C1 segment of cervical spinal cord (tissue), 14 donors: ENCODE results near the gene CALML3.

ENCODE experiments used
- DNase-seq, 14 donors: peaks; one replicate each; lab custom pipeline; 2025; lab: John Stamatoyannopoulos, UW

The CALML3 gene

GRCh38 chr10:5538892-5539651 lies 14.3 kb downstream of the CALML3 start:
- no peak for DNase-seq

DNA sequence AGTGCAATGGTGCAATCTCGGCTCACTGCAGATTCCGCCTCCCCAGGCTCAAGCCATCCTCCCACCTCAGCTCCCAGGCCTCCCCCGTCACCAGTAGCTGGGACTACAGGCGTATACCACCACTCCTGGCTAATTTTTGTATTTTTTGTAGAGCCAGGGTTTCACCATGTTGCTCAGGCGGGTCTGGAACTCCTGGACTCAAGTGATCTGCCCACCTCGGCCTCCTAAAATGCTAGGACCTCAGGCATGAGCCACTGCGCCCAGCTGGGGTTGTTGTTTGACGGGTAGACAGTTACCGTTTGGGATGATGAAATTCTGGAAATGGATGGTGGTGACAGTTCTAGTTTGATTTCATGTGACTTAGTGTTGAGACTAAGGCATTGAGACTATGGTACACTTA lies 15.3 kb downstream of the CALML3 start:
- no peak for DNase-seq

DNA sequence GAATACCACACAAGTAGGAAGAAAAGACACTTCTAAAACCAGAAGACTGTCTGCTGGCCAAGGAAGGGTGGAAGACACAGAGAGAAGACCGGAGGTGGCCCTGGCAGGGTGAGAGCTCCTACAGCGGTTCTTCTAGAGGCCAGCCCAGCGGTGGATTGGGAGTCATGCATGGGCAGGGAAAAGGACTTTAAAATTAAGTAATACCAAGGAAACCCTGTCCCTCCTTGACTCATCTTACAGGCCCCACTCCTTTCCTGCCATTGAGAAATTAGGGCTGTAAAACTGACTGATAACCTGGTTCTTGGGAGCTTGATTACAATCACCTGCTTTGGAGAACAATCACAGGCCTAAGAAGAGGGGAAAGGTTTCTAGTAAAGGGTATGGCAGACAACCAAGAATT lies 16.1 kb downstream of the CALML3 start:
- DNase-seq: no peak

GRCh38 chr10:5542100-5542499 lies 17.3 kb downstream of the CALML3 start:
- no peak for DNase-seq

DNA sequence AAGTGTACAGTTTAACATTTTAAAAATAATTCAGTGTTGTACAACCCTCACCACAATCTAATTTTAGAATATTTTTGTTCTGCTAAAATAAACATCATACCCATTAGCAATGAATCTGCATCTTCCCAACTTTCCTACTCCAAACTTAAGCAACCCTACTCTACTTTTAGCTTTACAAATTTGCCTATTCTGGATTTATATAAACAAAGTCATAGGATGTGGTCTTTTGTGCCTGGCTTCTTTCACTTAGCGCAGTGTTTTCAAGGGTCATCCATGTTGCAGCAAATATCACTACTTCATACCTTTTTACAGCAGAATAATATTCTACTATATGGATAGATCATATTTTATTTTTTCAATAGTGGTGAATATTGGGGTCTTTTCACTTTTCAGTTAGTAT lies 18.9 kb downstream of the CALML3 start:
- DNase-seq: no peak

DNA sequence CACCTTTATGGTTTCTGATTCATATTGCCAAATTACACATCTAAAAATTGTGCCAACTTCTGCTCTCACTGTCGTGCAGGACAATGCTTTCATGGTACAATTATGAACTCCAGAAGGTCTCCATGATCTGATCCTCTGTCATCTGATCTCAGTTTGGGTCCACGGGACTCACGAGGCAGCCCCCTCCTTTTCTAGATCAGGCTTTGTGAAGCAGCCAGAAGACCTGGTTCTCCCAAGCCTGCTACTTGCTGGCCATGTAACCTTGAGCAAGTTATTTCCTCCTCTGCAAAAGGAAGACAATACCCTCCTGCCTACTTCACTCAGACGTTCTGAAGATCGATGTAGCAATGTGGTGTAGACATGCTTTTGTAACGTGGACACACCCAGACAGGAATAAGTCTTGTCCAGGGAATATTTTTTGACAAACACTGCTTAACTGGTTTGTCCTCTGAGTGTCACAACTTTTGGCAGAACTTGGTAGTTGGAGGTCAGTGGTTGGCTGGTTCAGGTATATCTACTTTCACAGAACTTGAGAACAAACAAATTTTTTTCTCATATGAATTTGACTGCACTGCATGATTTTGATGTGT lies 19.6 kb downstream of the CALML3 start:
- no peak for DNase-seq

DNA sequence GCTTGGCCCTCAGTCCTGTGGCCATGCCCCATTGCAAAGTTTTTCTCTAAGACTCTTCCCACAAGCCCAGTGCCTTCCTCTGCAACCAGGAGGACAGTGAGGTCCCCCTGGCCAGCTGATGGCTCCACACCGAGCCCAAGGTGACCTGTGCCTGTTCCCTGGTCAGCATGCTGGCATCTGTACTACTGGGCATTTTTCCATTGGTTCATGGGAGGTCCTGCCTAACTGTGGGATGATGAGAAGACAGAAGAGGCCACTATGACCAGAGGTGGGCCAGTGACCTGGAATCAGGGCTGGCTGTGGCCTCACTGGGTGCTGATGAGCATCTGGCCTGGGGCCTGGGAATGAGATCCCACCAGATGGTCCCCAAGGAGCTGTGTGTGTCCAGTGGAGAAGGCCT lies 20.2 kb downstream of the CALML3 start:
- no peak for DNase-seq

- no peak for DNase-seq
Measured at GRCh38 chr10:5545426-5545777, 20.6 kb downstream of the CALML3 start.

DNA sequence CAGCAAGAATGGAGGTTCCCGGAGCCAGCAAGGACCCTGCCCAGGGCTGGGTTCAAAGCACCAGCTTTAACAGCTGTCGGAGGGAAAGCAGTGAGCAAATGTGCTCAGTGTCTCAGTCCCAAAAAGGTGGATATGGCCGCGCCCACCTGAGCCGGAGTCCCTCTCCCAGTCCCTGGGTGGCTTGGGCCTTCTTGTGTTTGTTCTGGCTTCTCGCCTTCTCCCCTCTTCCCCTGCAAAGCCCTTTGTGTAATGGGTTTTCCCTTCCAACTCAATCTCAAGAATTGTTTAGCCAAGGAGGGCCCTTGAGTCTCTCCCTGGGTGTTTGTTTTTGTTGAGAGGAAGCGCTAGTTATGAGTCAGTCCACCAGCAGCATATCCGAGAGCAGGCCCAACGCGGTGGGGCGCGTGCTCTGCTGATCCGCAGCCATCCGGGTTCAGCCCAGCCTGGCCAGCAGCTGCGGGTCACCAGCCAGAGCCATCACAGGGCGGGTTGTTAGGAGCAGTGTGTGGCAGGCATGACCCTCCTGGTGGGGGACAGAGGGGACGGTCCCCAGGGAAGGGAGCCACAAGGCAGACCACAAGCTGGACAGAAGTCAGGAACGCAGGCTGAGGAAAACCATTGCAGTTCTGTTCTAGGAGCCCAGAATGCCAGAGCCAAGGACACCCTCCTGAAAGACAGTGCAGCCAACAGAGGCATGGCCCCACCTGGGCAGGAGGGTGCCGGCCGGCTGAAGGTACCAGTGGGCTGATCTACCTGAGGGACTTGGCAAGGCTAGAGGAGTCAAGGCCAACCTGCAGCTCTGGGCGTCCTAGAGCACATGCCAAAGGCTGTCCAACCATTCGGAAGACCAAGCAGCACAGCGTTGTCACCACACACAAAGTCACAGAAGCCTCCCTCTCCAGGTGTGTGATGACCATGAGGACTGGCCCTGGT lies 21.3 kb downstream of the CALML3 start:
- no peak for DNase-seq

- no peak for DNase-seq
Measured at GRCh38 chr10:5546891-5547680, 22.3 kb downstream of the CALML3 start.

DNA sequence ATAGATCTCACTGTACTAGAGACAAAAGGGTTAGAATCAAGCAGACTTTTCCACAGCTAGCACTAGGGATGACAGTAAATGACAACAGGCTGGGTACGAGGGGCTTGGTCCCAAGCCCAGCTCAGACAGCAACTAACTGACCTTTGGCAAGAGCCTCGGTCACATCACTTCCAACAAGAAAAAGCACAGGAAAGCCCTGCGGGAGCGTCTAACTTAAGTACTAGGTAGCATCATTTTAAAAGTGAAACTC lies 22.8 kb downstream of the CALML3 start:
- DNase-seq: no peak

GRCh38 chr10:5547931-5548660 lies 23.3 kb downstream of the CALML3 start:
- peak in 1 of 14 donors; percentile 12 for DNase-seq

DNA sequence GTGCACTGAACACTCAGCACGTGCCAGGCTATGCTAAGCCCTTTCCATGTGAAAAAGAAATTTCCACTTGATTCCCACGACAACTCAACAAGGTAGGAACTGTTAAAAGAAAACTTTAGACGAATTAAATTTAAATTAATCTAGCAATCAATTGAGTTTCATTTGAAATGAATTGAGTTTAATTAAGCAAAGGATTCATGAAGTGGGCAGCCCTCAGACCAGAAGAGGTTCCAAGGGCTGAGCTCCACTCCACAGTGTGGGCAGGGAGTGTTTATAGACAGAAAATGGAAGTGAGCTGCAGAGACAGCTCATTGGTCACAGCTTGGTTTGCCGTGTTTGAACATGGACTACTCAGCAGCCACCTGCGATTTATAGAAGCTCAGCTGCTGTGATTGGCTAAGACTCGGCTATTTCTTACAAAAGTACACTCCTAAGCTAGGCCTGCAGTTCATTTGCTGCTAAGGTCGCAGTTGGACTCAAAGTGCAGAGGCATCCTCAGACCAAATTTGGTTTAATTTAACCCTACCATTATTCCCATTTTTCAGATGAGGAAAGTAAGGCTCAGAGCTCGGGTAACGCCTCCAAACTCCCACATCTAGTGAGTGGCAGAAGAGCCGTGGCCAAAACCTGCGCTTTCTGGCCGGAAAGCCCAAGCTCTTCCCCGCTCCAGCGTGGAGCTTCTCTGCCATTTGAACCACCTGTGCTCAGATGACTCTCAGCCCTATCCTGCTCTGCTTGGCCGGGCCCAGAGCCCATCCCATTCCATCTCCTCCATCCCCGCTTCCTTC lies 24.9 kb downstream of the CALML3 start:
- no peak for DNase-seq

DNA sequence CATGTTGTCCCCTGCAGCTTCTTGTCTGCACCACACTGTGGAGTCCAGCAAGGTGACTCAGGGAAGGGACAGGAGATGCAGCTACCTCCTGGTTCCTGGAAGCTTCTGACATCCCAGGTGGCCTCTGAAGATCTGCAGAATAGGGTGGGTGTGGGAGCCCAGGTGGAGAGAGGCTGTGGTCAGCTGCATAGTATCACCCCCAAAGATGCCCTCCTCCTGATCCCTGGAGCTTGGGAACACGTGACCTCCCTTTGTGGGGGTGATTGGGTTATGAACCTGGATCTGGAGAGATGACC lies 25.4 kb downstream of the CALML3 start:
- DNase-seq: no peak

DNA sequence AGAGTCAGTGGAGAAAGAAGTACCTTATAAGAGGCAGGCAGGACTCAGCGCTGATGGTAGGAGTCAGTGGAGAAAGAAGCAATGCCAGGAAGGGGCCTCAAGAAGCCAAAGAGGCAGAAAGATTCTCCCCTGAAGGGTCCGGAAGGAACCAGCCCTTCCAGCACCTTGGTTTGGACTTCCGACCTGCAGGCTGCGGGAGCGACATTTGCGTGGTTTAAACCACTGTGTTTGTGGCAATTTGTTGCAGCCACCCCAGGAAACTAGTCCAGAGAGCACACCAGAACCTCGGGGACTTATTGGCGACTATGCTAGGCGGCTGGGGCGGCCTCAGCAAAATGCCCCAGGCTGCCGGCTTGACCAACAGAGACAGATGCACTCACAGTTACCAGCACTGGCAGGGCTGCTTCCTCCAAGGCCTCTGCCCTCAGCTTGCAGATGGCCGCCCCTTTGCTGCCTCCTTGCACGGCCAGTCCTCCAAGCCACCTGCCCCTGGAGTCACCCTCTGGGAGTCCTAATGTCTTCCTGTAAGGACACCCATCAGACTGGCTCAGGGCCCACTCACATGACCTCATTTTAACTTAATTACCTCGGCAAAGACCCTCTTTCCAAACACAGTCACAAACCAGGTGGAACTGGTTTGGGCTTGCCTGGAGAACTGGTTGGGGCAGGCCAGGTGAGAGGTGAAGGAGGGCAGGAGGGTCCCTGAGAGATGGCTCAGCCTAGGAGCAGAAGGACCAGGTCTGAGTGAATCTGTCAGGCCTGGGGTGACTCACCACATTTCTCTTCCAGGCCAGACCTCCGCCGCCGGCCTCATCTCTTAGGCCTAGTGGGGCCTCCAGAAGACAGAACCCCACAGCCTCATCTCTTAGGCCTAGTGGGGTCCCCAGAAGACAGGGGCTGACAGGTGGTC lies 26.1 kb downstream of the CALML3 start:
- DNase-seq: no peak

DNA sequence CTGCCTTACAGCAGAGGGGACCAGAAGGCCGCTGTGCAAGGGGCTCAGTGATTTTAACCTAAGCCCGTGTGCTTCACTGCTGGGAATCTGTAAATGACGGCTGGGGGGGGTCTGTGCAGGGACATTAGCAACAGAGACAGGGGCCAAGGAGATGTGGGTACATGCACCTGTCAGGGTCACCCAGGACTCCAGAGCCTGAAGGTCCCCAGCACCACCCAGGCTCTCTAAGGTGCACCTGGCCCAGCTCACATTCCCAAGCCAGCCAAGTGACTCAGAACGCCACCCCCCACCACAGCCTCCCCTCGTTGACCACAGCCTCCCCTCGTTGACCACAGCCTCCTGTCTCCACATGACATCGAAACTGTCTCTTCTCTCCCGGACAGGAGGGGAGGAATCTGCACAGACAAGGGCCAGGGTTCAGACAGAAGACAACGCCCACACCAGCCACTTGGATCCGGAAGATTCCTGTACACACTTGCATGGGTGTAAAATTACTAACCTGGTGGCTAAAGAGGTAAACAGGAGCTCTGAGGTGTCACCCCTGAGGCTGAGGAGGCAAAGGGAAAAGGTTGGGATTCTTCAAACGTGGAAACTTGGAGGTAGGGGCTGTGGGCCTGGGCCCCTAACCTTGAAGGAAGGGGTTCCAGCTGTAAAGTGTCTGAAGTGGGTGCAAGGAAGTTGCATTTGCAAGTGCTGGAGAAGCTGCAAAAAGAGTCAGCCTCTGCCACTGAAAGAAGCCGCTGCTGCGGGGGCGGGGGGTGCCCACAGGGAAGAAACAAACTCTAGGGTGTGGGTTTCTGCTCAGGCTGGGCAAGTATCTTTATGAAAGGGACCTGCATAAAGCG lies 27.0 kb downstream of the CALML3 start:
- DNase-seq: no peak

DNA sequence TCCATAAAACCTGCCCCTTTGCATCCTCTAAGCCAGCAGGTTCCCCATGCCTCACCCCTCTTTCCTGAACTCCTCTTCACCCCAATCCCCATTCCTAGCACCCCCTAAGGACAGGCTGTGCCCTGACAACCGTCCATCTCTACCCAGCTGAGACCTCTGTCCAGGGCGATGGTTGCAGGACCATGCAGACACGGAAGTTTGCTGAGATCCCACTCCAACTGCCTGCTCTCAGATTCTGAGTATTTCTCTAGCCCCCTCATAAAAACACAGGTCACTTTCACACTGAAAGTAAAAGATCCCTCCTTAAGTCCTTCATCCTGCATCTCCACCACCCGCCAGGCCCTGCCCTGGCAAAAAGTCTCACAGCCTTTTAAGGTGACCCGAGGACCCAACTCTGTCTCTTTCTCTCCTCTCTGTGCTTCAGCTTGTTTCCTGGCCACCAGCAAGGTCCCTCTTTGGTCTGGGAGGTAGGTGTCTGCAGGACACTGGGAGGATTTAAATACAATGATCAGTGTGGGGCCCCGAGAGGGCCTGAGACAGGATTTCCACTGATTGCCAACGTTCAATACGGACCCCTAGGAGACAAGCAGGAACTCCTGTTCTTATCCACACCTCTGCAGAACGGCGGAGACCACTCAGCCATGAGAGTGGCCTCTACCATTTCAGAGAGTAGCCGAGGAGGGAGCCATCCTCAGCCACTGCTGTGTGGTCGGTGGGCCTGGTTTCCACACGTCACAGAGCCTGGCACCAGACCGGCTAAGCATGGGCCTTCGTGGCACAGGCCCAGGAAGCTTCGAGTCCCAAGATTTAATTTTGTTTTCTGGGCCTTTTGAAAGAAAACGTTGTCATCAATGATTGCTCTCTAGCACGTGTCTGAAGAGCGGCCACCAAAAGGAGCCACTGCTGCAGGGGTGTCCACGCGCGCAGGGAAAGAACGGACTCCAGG lies 27.9 kb downstream of the CALML3 start:
- DNase-seq: no peak
